SK-N-SH treated with all-trans-retinoic acid at 6 μM for 48 hours (cell line): ENCODE measurements around the gene KRTAP4-5.
"Not testable (repeated sequence)": the region's sequence is repeated elsewhere in the genome, so short reads cannot be mapped to it uniquely, and the experiment has no call there.

Experiments used
- PATZ1 ChIP-seq: fragments of 250-450 bp; sonication (Bioruptor Pico); IDR thresholded peaks from 2 replicates; pipeline ENCODE4 v1.8.0; 2020; ENCODE audit warnings: mild to moderate bottlenecking, moderate library complexity, borderline replicate concordance
- ZC3H10 ChIP-seq: fragments of 250-450 bp; sonication (Bioruptor Pico); IDR thresholded peaks from 2 replicates; pipeline ENCODE4 v1.5.1; 2021; ENCODE audit warnings: mild to moderate bottlenecking, moderate library complexity
- ZFP3 ChIP-seq: fragments of 250-450 bp; sonication (Bioruptor Pico); IDR thresholded peaks from 2 replicates; pipeline ENCODE4 v1.5.0; 2020; ENCODE audit warnings: mild to moderate bottlenecking, moderate library complexity
- ZFP30 ChIP-seq: fragments of 450-650 bp; formaldehyde crosslinking; IDR thresholded peaks from 2 replicates; pipeline ENCODE4 v1.5.0; 2022; ENCODE audit warnings: mild to moderate bottlenecking, moderate library complexity

DNA sequence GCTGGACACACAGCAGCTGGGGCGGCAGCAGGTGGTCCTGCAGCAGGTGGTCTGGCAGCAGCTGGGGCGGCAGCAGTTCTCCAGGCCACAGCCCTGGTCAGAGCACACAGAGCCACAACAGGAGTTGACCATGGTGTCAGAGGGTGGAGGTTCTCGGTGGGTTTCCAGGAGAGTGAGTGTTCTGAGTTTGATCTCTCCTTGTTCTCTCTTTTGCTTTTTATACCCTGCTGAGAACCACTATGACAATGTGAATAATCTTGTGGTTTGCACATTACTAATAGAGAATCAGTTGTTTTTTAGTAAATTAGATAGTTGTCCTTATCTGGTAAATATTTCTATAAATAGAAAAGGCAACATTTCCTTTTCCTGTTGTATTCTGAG, 25.6 kb downstream of the KRTAP4-5 start, which contains the start of gene KRTAP4-12:
- not testable (repeated sequence) for TF ChIP-seq ZFP3 (CRISPR knock-in tag); ZC3H10 (CRISPR knock-in tag); ZFP30; PATZ1 (CRISPR knock-in tag)
